DOHH2 (cell line): ENCODE data around the gene RAB8A.

Experiments
- H3F3A ChIP-seq: fragments of 200-600 bp; sonication (generic), shearing (Covaris generic); 2 replicates; pipeline ENCODE4 v1.6.0; 2016; ENCODE audit warnings: antibody characterized with exemption, mild to moderate bottlenecking; ENCODE audit not compliant: control insufficient read depth, insufficient read depth
- H3K27ac ChIP-seq: fragments of 200-600 bp; sonication (generic); 2 replicates; pipeline ENCODE4 v1.5.1; 2014; ENCODE audit warnings: low read depth, mild to moderate bottlenecking, low read length, moderate library complexity
- H3K27me3 ChIP-seq: fragments of 200-600 bp; sonication (generic); 2 replicates; pipeline ENCODE4 v1.6.1; 2014; ENCODE audit warnings: mild to moderate bottlenecking, low read length, mixed read lengths; ENCODE audit not compliant: control insufficient read depth
- H3K36me3 ChIP-seq: fragments of 200-600 bp; sonication (generic); 2 replicates; pipeline ENCODE4 v1.6.1; 2014; ENCODE audit warnings: mild to moderate bottlenecking, low read length, moderate library complexity, mixed read lengths; ENCODE audit not compliant: control insufficient read depth
- H3K4me1 ChIP-seq: fragments of 200-600 bp; sonication (generic); 2 replicates; pipeline ENCODE4 v1.6.1; 2014; ENCODE audit warnings: mild to moderate bottlenecking, low read length, mixed read lengths; ENCODE audit not compliant: control insufficient read depth
- H3K4me2 ChIP-seq: fragments of 200-600 bp; sonication (generic); 2 replicates; pipeline ENCODE4 v1.6.0; 2014; ENCODE audit warnings: mild to moderate bottlenecking, low read length, moderate library complexity
- H3K4me3 ChIP-seq: fragments of 200-600 bp; sonication (generic); 2 replicates; pipeline ENCODE4 v1.5.1; 2014; ENCODE audit warnings: mild to moderate bottlenecking, low read length, mixed read lengths
- H3K79me2 ChIP-seq: fragments of 200-600 bp; sonication (generic); 2 replicates; pipeline ENCODE4 v1.6.1; 2014; ENCODE audit warnings: mild to moderate bottlenecking, low read length, mixed read lengths; ENCODE audit not compliant: control insufficient read depth
- H3K9me2 ChIP-seq: fragments of 200-600 bp; sonication (generic); replicated peaks from 2 replicates; pipeline ENCODE4 v1.6.1; 2014; ENCODE audit warnings: mild to moderate bottlenecking, low read length, mixed read lengths; ENCODE audit not compliant: control insufficient read depth
- H3K9me3 ChIP-seq: fragments of 200-600 bp; sonication (generic); 2 replicates; pipeline ENCODE4 v1.6.1; 2014; ENCODE audit warnings: antibody characterized with exemption, low read length, mixed read lengths; ENCODE audit not compliant: control insufficient read depth, insufficient read depth
- H4K20me1 ChIP-seq: fragments of 200-600 bp; sonication (generic); 2 replicates; pipeline ENCODE4 v1.6.0; 2014; ENCODE audit warnings: low read depth, mild to moderate bottlenecking, antibody characterized with exemption, low read length, moderate library complexity; ENCODE audit not compliant: control insufficient read depth, insufficient read depth
- EZH2phosphoT487 ChIP-seq: fragments of 200-600 bp; sonication (generic); IDR thresholded peaks from 2 replicates; pipeline ENCODE4 v1.6.1; 2017; ENCODE audit warnings: borderline replicate concordance, mild to moderate bottlenecking, antibody characterized with exemption, low read length, moderate library complexity, mixed read lengths
- TF ChIP-seq, protein P1 (sequence below): fragments of 200-600 bp; sonication (generic); IDR thresholded peaks from one replicate; pipeline ENCODE4 v1.5.1; 2014; ENCODE audit warnings: antibody characterized with exemption, mild to moderate bottlenecking, low read depth, low read length; ENCODE audit not compliant: poor library complexity, severe bottlenecking

The RAB8A gene

GRCh38 chr19:16160943-16161560 is 49.4 kb downstream of the RAB8A start:
- H4K20me1 ChIP-seq = no peaks in the 10 kb centered on the region
- TF ChIP-seq EZH2phosphoT487 = no peak
- TF ChIP-seq, protein P1, sequence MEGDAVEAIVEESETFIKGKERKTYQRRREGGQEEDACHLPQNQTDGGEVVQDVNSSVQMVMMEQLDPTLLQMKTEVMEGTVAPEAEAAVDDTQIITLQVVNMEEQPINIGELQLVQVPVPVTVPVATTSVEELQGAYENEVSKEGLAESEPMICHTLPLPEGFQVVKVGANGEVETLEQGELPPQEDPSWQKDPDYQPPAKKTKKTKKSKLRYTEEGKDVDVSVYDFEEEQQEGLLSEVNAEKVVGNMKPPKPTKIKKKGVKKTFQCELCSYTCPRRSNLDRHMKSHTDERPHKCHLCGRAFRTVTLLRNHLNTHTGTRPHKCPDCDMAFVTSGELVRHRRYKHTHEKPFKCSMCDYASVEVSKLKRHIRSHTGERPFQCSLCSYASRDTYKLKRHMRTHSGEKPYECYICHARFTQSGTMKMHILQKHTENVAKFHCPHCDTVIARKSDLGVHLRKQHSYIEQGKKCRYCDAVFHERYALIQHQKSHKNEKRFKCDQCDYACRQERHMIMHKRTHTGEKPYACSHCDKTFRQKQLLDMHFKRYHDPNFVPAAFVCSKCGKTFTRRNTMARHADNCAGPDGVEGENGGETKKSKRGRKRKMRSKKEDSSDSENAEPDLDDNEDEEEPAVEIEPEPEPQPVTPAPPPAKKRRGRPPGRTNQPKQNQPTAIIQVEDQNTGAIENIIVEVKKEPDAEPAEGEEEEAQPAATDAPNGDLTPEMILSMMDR = no peak
- peaks cover 16% of the 10 kb centered on the region for H3F3A ChIP-seq
- H3K79me2 ChIP-seq = no peaks in the 10 kb centered on the region
- no peaks in the 10 kb centered on the region for H3K9me3 ChIP-seq
- no peaks in the 10 kb centered on the region for H3K27me3 ChIP-seq
- H3K27ac ChIP-seq = no peak overlapping the region
- H3K4me2 ChIP-seq = no peak overlapping the region
- H3K4me1 ChIP-seq = peaks cover 3% of the 10 kb centered on the region
- H3K4me3 ChIP-seq = no peak overlapping the region
- no peaks in the 10 kb centered on the region for H3K9me2 ChIP-seq
- H3K36me3 ChIP-seq = peaks cover 21% of the 10 kb centered on the region

DNA sequence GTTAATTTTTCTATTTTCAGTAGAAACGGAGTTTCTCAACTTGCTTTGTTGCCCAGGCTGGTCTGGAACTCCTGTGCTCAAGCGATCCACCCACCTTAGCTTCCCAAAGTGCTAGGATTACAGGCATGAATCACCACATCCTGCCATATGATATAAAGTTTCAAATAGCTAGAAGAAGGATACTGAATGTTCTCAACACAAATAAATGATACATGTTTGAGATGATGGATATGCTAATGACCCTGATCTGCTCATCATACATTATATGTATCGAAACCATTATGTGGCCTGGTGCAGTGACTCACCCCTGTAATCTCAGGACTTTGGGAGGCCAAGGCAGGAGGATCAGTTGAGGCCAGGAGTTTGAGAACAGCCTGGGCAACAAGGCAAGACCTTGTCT is 50.2 kb downstream of the RAB8A start:
- H4K20me1 ChIP-seq = no peaks in the 10 kb centered on the region
- H3K4me3 ChIP-seq = no peak overlapping the region
- no peak for TF ChIP-seq EZH2phosphoT487
- TF ChIP-seq, protein P1 = no peak
- H3K9me2 ChIP-seq = no peaks in the 10 kb centered on the region
- H3K4me2 ChIP-seq = no peak overlapping the region
- no peaks in the 10 kb centered on the region for H3K4me1 ChIP-seq
- no peaks in the 10 kb centered on the region for H3K27me3 ChIP-seq
- peaks cover 14% of the 10 kb centered on the region for H3K36me3 ChIP-seq
- H3K79me2 ChIP-seq = no peaks in the 10 kb centered on the region
- no peaks in the 10 kb centered on the region for H3K9me3 ChIP-seq
- H3K27ac ChIP-seq = no peak overlapping the region
- H3F3A ChIP-seq = peaks cover 15% of the 10 kb centered on the region

DNA sequence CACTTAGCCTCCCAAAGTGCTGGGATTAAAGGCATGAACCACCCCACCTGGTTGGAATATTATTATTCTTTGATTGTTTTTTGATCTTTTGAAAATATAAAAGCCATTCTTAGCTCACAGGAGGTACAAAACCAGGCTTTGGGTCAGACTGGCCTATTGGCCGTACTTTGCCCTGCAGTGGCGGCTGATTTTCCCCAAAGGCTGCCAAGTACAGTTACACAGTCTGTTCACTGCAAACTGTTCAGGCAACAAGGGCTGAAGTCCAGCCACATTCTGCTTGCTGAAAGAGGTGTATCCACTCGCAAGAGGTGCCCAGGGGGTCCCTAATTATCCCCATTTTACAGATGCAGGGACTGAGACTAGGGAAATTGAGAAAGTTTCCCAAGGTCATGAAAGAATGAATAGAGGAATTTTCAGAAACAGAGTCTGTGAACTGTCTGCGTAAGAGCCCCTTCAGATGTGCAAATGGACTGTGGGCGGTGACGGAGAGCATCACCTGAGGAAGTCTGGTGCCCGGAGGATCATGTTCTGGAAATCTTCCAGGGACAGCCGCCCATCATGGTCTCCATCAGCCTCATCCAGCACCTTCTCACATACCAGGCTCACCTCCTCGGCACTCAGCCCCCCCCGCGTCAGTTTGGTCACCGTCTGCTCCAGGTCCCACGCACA is 52.7 kb downstream of the RAB8A start:
- Histone ChIP-seq H4K20me1 (no peaks in the 10 kb centered on the region), H3K4me1 (peaks cover 8% of the 10 kb centered on the region), H3K27me3 (no peaks in the 10 kb centered on the region), H3K4me2 (no peak overlapping the region), H3K36me3 (no peaks in the 10 kb centered on the region), H3K9me2 (no peaks in the 10 kb centered on the region), H3K9me3 (peaks cover 5% of the 10 kb centered on the region; the same call in 1 of the 2 replicates), H3K4me3 (no peak overlapping the region), H3K79me2 (no peaks in the 10 kb centered on the region), H3K27ac (no peak overlapping the region), H3F3A (no peaks in the 10 kb centered on the region)
- TF ChIP-seq, protein P1 = no peak
- TF ChIP-seq EZH2phosphoT487 = no peak
